H1 (cell line): ENCODE results near the gene ETV2. TPM values are rescaled to one million over a fixed set of nuclear protein-coding genes. Genes with fewer than 3 reads are reported as not detected.

ENCODE experiments used
- CTCF ChIA-PET: fragments of 300-600 bp; sonication (Branson Sonifier 250); formaldehyde crosslinking; loops from one replicate; lab custom pipeline; 2021; ENCODE audit not compliant: partially characterized antibody; lab: Charles Lee
- POLR2A ChIA-PET: fragments of 300-600 bp; sonication (Branson Sonifier 250); formaldehyde crosslinking; loops from one replicate; lab custom pipeline; 2021; ENCODE audit warnings: inconsistent platforms; ENCODE audit not compliant: partially characterized antibody; lab: Charles Lee
- DNase-seq, 2 experiments: peaks; one replicate each; pipeline versions ENCODE4 v3.0.0 to v3.0.0-alpha.2; 2010 to 2022; ENCODE audit warnings: low spot score in 2 of 2, low read depth in 1 of 2, mixed read lengths in 1 of 2
- FAIRE-seq: peaks from 2 replicates; lab custom pipeline; 2011; peaks lifted over from hg19 to GRCh38; lab: Jason Lieb, UNC
- H2AFZ ChIP-seq: 2 replicates; pipeline ENCODE4 v1.8.1; 2012; ENCODE audit warnings: low read length, inconsistent platforms
- H2AK5ac ChIP-seq: 2 replicates; pipeline ENCODE4 v1.6.1; 2013; ENCODE audit warnings: low read depth, low read length
- H2BK120ac ChIP-seq: replicated peaks from 2 replicates; pipeline ENCODE3; 2013; ENCODE audit warnings: low read depth, low read length, inconsistent platforms
- H2BK12ac ChIP-seq: 2 replicates; pipeline ENCODE4 v1.6.1; 2013; ENCODE audit warnings: low read depth, low read length
- H2BK15ac ChIP-seq: 2 replicates; pipeline ENCODE4 v1.6.1; 2013; ENCODE audit warnings: low read length
- H2BK20ac ChIP-seq: 2 replicates; pipeline ENCODE4 v1.6.1; 2013; ENCODE audit warnings: low read length
- H2BK5ac ChIP-seq: 2 replicates; pipeline ENCODE4 v1.6.1; 2013; ENCODE audit warnings: low read depth, low read length
- H3K14ac ChIP-seq: 2 replicates; pipeline ENCODE4 v1.6.1; 2013; ENCODE audit warnings: inconsistent platforms; ENCODE audit not compliant: insufficient read length
- H3K18ac ChIP-seq: 2 replicates; pipeline ENCODE4 v1.6.1; 2013; ENCODE audit warnings: low read length; ENCODE audit errors: extremely low read depth
- H3K23ac ChIP-seq: 2 replicates; pipeline ENCODE4 v1.6.1; 2013; ENCODE audit warnings: inconsistent platforms; ENCODE audit not compliant: insufficient read length
- H3K23me2 ChIP-seq: 2 replicates; pipeline ENCODE4 v1.6.1; 2013; ENCODE audit warnings: low read depth, low read length
- H3K27ac ChIP-seq: 2 replicates; pipeline ENCODE4 v1.6.1; 2011; ENCODE audit warnings: low read depth, low read length, inconsistent platforms
- H3K27me3 ChIP-seq, 4 experiments: replicated peaks in 1 of 4; 1 replicate in 1 of 4; 2 replicates in 3 of 4; pipeline versions ENCODE4 v1.6.1 to v1.8.1; 2011 to 2013; ENCODE audit warnings: low read length in 3 of 4, mild to moderate bottlenecking in 3 of 4, inconsistent platforms in 2 of 4, mixed read lengths in 2 of 4, moderate library complexity in 1 of 4; ENCODE audit not compliant: control insufficient read depth in 3 of 4, insufficient read depth in 3 of 4; ENCODE audit errors: extremely low read depth in 1 of 4
- H3K36me3 ChIP-seq, 4 experiments: 2 replicates each; pipeline versions ENCODE4 v1.6.1 to v1.8.1; 2011 to 2013; ENCODE audit warnings: mild to moderate bottlenecking in 4 of 4, low read length in 3 of 4, moderate library complexity in 2 of 4, control low read depth in 1 of 4, inconsistent platforms in 1 of 4; ENCODE audit not compliant: insufficient read depth in 4 of 4, control insufficient read depth in 2 of 4
- H3K4ac ChIP-seq: replicated peaks from 2 replicates; pipeline ENCODE3; 2013; ENCODE audit warnings: low read length, low read depth, mixed read lengths, inconsistent platforms; ENCODE audit not compliant: insufficient read length
- H3K4me1 ChIP-seq, 4 experiments: replicated peaks in 1 of 4; 1 replicate in 1 of 4; 2 replicates in 3 of 4; pipeline versions ENCODE4 v1.6.1 to v1.8.1; 2011 to 2013; ENCODE audit warnings: low read length in 3 of 4, inconsistent platforms in 2 of 4, mixed read lengths in 1 of 4; ENCODE audit not compliant: insufficient read depth in 4 of 4, control insufficient read depth in 3 of 4
- H3K4me2 ChIP-seq, 2 experiments: 2 replicates each; pipeline versions ENCODE4 v1.6.1 to v1.8.1; 2011 to 2013; ENCODE audit warnings: low read depth in 2 of 2, low read length in 2 of 2, control low read depth in 1 of 2, inconsistent platforms in 1 of 2, mild to moderate bottlenecking in 1 of 2; ENCODE audit not compliant: insufficient read depth in 1 of 2
- H3K4me3 ChIP-seq, 4 experiments: fragments of 200-600, 300-600 bp in 1 of 4; sonication (generic), shearing (Covaris generic), sonication (Bioruptor Twin) in 1 of 4; 2 replicates each; pipeline versions ENCODE4 v1.5.1 to v1.8.1; 2011 to 2016; ENCODE audit warnings: low read length in 4 of 4, low read depth in 3 of 4, control low read depth in 2 of 4, inconsistent platforms in 2 of 4, mild to moderate bottlenecking in 2 of 4, mixed read lengths in 1 of 4, moderate library complexity in 1 of 4; ENCODE audit not compliant: insufficient read depth in 2 of 4; ENCODE audit errors: extremely low read depth in 1 of 4
- H3K56ac ChIP-seq: replicated peaks from 2 replicates; pipeline ENCODE3; 2013; ENCODE audit warnings: low read depth, mild to moderate bottlenecking, mixed read lengths, low read length, inconsistent platforms; ENCODE audit not compliant: insufficient read length
- H3K79me1 ChIP-seq: 2 replicates; pipeline ENCODE4 v1.6.1; 2013; ENCODE audit warnings: low read depth, low read length, control low read depth
- H3K79me2 ChIP-seq, 2 experiments: 2 replicates each; pipeline versions ENCODE4 v1.6.1 to v1.8.1; 2012 to 2013; ENCODE audit warnings: low read length in 2 of 2, mild to moderate bottlenecking in 2 of 2, inconsistent platforms in 1 of 2; ENCODE audit not compliant: insufficient read depth in 2 of 2, control insufficient read depth in 1 of 2
- H3K9ac ChIP-seq, 4 experiments: replicated peaks in 1 of 4; 1 replicate in 1 of 4; 2 replicates in 3 of 4; pipeline versions ENCODE4 v1.6.1 to v1.8.1; 2011 to 2013; ENCODE audit warnings: low read depth in 3 of 4, low read length in 3 of 4, control low read depth in 2 of 4, mild to moderate bottlenecking in 2 of 4, moderate library complexity in 2 of 4, inconsistent platforms in 1 of 4; ENCODE audit errors: extremely low read depth in 1 of 4
- H3K9me3 ChIP-seq, 2 experiments: 2 replicates each; pipeline versions ENCODE4 v1.6.1 to v1.8.1; 2012 to 2013; ENCODE audit warnings: mild to moderate bottlenecking in 2 of 2, moderate library complexity in 2 of 2, control low read depth in 1 of 2, inconsistent platforms in 1 of 2, low read depth in 1 of 2, low read length in 1 of 2, mixed read lengths in 1 of 2; ENCODE audit not compliant: insufficient read depth in 2 of 2
- H4K20me1 ChIP-seq, 2 experiments: replicated peaks in 1 of 2; 2 replicates each; pipeline versions ENCODE3 to v1.8.1; 2011 to 2013; ENCODE audit warnings: inconsistent platforms in 2 of 2, low read length in 2 of 2, mild to moderate bottlenecking in 1 of 2; ENCODE audit not compliant: insufficient read depth in 2 of 2, control insufficient read depth in 1 of 2
- H4K5ac ChIP-seq: 2 replicates; pipeline ENCODE4 v1.6.1; 2013; ENCODE audit warnings: low read length, low read depth, mixed read lengths, inconsistent platforms; ENCODE audit not compliant: insufficient read length
- H4K8ac ChIP-seq: 2 replicates; pipeline ENCODE4 v1.8.0; 2013; ENCODE audit warnings: mild to moderate bottlenecking, moderate library complexity, low read length, inconsistent platforms; ENCODE audit not compliant: insufficient read depth; ENCODE audit errors: extremely low read depth
- H4K91ac ChIP-seq: replicated peaks from 2 replicates; pipeline ENCODE3; 2013; ENCODE audit warnings: low read length, mixed read lengths, inconsistent platforms; ENCODE audit not compliant: insufficient read length
- CREB1 ChIP-seq: IDR thresholded peaks from 2 replicates; pipeline ENCODE4 v1.6.1; 2012; ENCODE audit warnings: inconsistent platforms
- GABPA ChIP-seq: IDR thresholded peaks from 2 replicates; pipeline ENCODE4 v1.6.1; 2011; ENCODE audit warnings: mild to moderate bottlenecking, low read length, moderate library complexity, borderline replicate concordance; ENCODE audit not compliant: insufficient read depth
- KDM5A ChIP-seq: fragments of 200-600 bp; IDR thresholded peaks from 2 replicates; pipeline ENCODE4 v1.7.1; 2012; ENCODE audit warnings: mild to moderate bottlenecking, low read length, inconsistent platforms, mixed read lengths
- POU5F1 ChIP-seq: IDR thresholded peaks from 2 replicates; pipeline ENCODE4 v1.6.1; 2011; ENCODE audit warnings: low read depth, mild to moderate bottlenecking, low read length, moderate library complexity
- SIX5 ChIP-seq: IDR thresholded peaks from 2 replicates; pipeline ENCODE4 v1.6.1; 2011; ENCODE audit warnings: mild to moderate bottlenecking, low read depth, low read length
- SP2 ChIP-seq: IDR thresholded peaks from 2 replicates; pipeline ENCODE4 v1.6.1; 2012; ENCODE audit warnings: mild to moderate bottlenecking, low read length, inconsistent platforms
- SP4 ChIP-seq: IDR thresholded peaks from 2 replicates; pipeline ENCODE4 v1.6.1; 2012; ENCODE audit warnings: low read length, inconsistent platforms
- TBP ChIP-seq: IDR thresholded peaks from 2 replicates; pipeline ENCODE4 v1.6.1; 2011; ENCODE audit warnings: low read depth, low read length, improper control_type of control experiment
- WGBS, 2 experiments: shearing (Covaris generic) in 1 of 2; methylation state at CpG; one replicate each; pipeline versions ENCODE4 v1.1.6 to v1.1.7; 2013 to 2015; ENCODE audit warnings: low lambda C conversion rate in 2 of 2, mixed read lengths in 2 of 2, inconsistent platforms in 1 of 2, low coverage in 1 of 2, missing lambda C conversion rate in 1 of 2; ENCODE audit not compliant: insufficient replicate concordance in 2 of 2, insufficient coverage in 1 of 2, insufficient read length in 1 of 2; ENCODE audit errors: extremely low coverage in 1 of 2, missing lambda C conversion rate in 1 of 2; 5-methylcytosine and 5-hydroxymethylcytosine counted together
- polyA plus RNA-seq, 7 experiments: library from polyadenylated mRNA; depleted of rRNA in 3 of 7; stranded (reverse) in 5 of 7; unstranded in 2 of 7; fragments of >200 nt in 5 of 7; fragments of 200-250 nt in 2 of 7; gene quantifications; 1 replicate in 5 of 7; 2 replicates in 1 of 7; 4 replicates in 1 of 7; pipeline versions ENCODE4 v1.2.1 to v1.2.3, GENCODE V29; 2011 to 2013; ENCODE audit warnings: missing spikeins in 2 of 7, mixed read lengths in 2 of 7
- total RNA-seq: library from RNA; stranded (reverse); fragmentation: NEBNext Ultra II Directional; extraction: Animal tissue kit (Norgen Biotek cat#: 25700); gene quantifications from 2 replicates; pipeline ENCODE4 v1.2.1, GENCODE V29; 2021

The ETV2 gene
- total and polyA plus RNA-seq, 2 of the 8 experiments (the other 6 are each of a cell fraction or from before 2014, with no cell fraction given), result 0.88 to 1.3 TPM

- ChIA-PET CTCF (interaction anchor here (1.3 to 1.7 kb wide), 2 partner anchors 14 to 74 kb away, joined by 3 to 4 read pairs; no protein-coding TSS in a partner anchor), POLR2A (interaction anchor here (0.9 to 1.3 kb wide), 3 partner anchors 9 to 120 kb away, joined by 3 to 8 read pairs (median 4); no protein-coding TSS in a partner anchor)
- H3K79me1 ChIP-seq, result no peaks in the 10 kb centered on the region; the same call in 1 of the 2 replicates
- no peaks in the 10 kb centered on the region for H3K27me3 ChIP-seq
- no peak overlapping the region for H3K14ac ChIP-seq
- 16% methylated on average over 13 of the region's 15 CpGs; no CpG with 5 or more reads in 1 of the 2 experiments for WGBS, 2 experiments
- no peak overlapping the region for H3K23ac ChIP-seq
- FAIRE-seq (no peak), DNase-seq (no peak)
- H3K23me2 ChIP-seq, result peaks cover 10% of the 10 kb centered on the region
- peaks cover 0 to 6% of the 10 kb centered on the region in 2 experiments; a peak in 1 of 4 replicates for H3K79me2 ChIP-seq
- peak overlapping the region; percentile 77; the same call in 1 of the 2 replicates for H4K8ac ChIP-seq
- no peak overlapping the region for H3K18ac ChIP-seq
- H3K4ac ChIP-seq, result no peak overlapping the region
- H2BK120ac ChIP-seq, result no peak overlapping the region
- H3K4me2 ChIP-seq, result peak overlapping the region; percentile 85 to 99
- no peak overlapping the region for H3K56ac ChIP-seq
- H4K20me1 ChIP-seq, result peaks cover 0 to 4% of the 10 kb centered on the region in 2 experiments
- no peak overlapping the region for H2BK20ac ChIP-seq
- peaks cover 0 to 4% (median 3%) of the 10 kb centered on the region in 4 experiments; a peak in 2 of 7 replicates for H3K4me1 ChIP-seq
- no peak overlapping the region for H4K91ac ChIP-seq
- no peaks in the 10 kb centered on the region for H3K9me3 ChIP-seq
- no peak overlapping the region for H2BK15ac ChIP-seq
- peaks cover 12 to 34% (median 24%) of the 10 kb centered on the region in 4 experiments for H3K36me3 ChIP-seq
- H2AFZ ChIP-seq, result no peak overlapping the region
- TF ChIP-seq SP2 (no peak), CREB1 (no peak), KDM5A (no peak), SIX5 (no peak), POU5F1 (no peak), SP4 (no peak), TBP (no peak), GABPA (no peak)
- peak overlapping the region; percentile 44 for H3K27ac ChIP-seq
- H4K5ac ChIP-seq, result no peak overlapping the region
- H3K9ac ChIP-seq, result peak overlapping the region; percentile 69 to 82 (median 72)
- no peak overlapping the region for H2AK5ac ChIP-seq
- H3K4me3 ChIP-seq, result peak overlapping the region; percentile 66 to 95 (median 83)
- no peak overlapping the region for H2BK5ac ChIP-seq
- H2BK12ac ChIP-seq, result no peak overlapping the region
Measured at GRCh38 chr19:35629332-35629633, 12.3 kb upstream of the ETV2 start.
